GM21360 (cell line): ENCODE measurements around the gene BARHL1.

Experiments
- ATAC-seq: cut with Tn5 transposase; IDR thresholded peaks from one replicate; pipeline ENCODE4 v1.9.1; 2021; ENCODE audit warnings: mild to moderate bottlenecking, moderate library complexity; ENCODE audit not compliant: unreplicated experiment

The BARHL1 gene

DNA sequence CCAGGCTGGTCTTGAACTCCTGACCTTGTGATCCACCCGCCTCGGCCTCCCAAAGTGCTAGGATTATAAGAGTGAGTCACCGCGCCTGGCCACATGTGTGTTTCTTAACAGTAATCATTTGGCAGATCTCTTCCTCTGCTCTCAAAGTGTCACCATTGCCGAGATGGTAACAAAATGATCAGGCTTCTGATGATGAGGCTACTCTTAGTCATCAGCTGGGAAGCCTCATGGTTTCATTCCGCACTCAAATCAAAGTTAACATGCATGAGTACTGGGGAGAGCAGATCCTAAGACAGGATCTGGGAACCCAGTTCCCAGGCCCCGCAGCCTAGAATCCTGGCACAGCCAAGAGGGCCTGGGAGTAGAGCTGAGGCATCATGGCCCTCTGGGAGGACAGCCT, 27.4 kb downstream of the BARHL1 start:
- no peak for ATAC-seq

DNA sequence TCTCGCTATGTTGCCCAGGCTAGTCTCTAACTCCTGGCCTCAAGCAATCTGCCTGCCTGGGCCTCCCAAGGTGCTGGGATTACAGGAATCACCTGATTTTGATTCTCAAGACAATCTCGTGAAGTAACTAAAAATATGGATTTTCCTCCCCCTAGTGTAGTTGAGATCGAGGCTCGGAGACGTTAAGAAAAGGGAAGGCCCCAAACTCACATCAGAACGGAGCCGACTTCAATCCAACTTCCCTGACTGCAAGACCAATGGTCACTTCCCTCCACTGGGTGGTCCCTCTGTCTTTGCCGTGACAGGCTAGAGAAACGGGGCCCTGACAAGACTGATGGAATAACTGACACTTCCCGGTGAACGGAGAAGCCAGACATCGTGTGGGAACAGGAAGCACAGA, 28.3 kb downstream of the BARHL1 start:
- ATAC-seq, result no peak

DNA sequence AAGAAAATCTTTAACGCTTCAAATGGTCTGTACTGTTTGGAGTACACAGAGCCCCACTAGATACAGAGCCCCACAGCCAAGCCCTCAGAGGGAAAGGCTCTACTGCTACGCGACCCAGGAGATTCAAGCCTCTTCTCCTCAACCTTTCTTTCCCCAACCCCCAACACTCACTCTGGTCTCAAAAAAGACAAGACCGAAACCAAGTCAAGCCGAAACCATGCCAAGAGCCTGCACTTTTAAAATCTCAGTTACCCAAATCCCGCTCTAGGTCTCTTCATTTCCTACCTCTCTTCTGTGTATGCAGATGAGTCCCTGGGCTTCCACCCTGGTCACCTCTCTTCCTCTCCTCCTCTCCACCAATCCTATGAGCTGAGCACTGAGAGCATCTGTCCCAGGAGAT, 31.9 kb downstream of the BARHL1 start:
- ATAC-seq, result no peak

DNA sequence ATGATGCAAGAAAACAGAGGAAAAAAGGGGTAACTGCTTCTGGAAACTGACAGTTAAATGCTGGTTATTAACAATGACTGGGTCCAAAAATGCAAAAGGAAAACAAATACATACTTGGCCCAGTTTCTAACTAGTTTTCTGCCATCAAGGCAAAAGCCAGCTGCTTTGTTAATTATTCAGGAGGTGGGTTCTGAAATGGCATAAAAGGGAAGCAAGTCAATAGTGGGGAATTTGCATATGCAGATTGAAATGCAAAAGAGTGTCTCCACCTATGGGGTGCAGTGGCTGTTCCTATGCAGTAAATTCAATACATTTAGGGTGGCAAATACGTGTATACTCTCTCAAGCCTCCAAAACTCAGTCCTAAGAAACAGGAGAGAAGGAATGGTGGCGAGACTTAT, 33.4 kb downstream of the BARHL1 start:
- no peak for ATAC-seq

DNA sequence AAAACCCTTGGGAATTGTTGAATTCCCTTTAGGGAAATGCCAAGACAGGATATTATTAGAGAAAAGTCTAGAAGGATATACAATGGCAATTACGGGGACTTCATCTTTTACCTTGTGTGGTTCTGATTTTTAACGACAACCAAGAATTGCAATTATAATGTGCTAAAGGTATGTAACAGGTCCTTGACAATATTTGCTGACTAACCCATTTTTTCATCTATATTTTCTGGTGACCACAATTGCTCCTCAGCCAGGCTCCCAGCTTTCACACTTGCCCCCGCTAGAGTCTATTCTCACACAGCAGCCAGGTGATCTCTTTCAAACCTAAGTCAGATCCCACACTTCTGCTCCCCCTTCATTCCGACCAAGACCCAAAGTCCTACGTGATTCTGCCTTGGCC, 34.3 kb downstream of the BARHL1 start:
- no peak for ATAC-seq

DNA sequence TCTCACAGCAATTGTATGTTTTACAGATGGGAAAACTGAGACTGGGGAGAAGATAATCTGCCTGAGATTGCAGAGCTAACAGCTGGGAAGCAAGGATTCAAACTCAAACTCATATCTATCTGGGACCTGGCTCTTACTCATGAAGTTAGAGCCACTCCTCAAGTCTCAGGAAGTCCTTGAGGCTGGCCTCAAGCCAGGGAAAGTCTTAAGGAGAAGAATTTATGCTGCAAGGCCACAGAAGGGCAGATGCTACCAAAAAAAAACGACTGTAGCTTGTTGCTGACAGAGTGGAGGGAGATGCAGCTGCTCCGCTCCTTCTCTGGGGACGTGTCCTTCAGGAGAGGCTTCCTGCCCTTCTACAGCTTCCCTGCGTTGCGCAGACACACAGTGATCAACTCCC, 39.8 kb downstream of the BARHL1 start:
- ATAC-seq, result no peak

DNA sequence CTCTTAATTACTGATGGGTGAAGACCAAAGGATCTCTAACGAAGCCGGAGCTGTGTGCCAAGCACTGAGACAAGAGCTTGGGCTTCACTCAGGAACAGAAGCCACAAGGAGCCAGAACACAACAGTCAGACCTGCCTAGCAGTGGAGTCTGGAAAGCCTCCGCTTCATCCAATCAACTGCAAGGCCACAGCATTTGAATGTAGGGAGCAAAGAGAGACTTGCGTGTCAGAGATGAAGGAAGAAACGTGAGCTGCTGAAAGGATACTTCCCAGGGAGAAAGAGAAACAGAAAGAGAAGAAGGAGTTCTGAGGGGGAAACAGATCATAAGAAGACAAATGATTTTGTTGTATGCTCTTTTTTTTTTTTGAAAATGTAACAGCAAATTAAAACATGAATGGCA, 43.9 kb downstream of the BARHL1 start:
- no peak for ATAC-seq

DNA sequence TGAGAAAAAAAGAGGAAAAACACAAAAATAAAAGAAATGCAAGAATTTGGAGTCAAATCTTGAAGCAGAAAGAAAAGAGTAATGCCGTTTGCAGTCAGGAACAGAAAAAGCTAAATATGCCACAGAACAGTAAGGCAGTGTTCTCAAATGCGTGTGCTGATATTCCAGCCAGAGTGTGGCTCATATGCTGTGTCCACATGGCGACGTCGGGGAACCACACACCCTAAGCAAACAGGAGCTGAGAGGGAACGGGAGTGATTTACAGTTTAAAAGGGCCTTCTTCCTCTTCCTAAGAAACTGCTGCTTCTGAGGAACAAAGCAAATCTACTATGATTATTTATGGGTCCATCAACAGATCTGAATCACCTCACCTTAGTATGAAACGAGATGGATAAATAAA, 44.7 kb downstream of the BARHL1 start:
- no peak for ATAC-seq

DNA sequence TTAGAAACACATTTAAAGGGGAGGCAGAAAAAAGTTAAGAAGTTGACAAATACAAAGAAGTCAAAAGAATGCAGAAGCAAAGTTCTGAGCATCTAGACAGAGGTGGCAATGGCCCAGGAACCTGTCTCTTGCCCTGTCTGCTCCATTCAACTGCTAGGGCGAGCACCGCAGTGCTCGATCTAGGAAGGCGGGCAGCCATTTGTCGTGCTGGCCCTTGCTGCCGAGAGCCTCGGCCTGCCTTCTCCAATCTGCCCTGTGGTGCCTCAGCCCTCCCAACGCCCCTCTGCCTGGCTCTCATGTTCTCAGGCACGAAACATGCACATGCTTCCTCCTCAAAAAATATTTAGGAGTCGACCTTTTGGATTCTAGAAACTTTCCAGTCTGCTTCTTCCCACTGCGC, 45.2 kb downstream of the BARHL1 start:
- ATAC-seq, result no peak

DNA sequence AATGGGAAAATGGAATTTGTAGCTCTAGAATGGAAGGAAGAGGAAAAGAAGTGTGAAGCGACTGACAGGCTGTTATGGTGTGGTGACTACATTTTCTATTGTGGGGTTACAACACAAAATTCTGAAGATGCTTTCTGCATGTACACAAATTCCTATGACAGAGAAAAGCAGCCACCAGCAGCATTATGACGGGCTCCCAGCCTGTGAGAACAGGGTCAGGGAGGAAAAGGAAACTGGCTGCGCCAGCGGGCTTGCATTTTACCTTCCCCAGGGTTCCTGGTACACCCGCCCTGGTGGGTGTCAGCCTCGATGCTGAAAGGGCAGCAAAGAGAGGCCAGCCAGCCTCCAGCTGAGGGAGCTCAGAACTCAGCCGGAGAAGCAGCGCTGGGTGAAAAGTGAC, 46.3 kb downstream of the BARHL1 start:
- no peak for ATAC-seq

DNA sequence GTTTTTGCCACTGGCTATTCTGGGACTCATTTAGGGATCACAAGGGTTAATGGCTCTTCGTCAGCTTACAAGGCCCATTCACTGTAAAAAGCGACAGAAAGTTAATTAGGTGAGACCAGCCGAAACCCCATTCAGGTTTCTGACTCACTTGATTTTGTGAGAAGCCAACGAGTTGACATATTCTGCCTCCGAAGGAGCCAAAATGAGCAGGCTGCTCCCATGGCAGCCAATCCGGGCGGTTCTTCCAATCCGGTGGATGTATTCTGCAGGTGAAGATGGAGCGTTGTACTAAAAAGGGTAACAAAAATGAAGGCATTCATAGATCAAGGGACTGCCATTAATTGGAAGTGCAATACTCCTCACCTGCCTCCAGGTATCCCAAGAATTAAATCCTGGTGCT, 47.7 kb downstream of the BARHL1 start:
- ATAC-seq, result no peak

DNA sequence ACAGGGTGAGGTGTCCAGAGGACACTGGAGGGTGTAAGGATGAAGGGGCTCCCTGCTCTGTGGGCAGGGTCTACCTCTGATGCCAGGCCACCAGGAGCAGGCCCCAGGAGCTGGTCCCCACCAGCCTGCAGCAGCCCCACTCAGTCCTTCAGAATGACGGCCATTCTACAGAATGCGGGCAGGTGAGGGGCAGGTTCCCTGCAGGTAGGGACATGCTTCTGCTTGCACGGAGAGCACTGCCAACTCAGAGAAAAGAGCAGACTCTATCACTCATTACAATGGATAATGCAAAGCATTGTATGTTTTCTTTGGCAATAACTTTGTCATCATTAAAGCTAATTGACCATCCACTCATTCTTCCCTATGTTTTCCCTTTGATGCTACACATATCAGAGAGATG, 48.4 kb downstream of the BARHL1 start:
- ATAC-seq, result no peak

DNA sequence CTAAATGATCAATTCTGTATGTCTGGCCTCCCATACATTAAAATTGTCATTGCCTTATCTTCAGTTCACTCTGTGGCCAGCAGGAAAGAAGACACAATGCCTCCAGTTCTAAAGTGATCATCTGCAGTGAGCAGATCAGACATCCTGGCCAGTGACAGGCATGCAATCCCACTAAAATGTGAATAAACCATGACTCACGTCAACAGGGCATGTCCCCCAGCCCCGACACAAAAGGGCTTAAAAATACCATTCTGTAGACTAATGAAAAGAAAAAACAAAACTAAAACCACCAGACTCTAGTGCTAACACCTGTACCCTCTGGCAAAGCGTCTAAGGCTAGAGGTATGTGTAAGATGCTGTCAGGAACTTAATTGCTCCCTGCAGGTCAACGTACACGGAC, 48.9 kb downstream of the BARHL1 start:
- ATAC-seq, result no peak

DNA sequence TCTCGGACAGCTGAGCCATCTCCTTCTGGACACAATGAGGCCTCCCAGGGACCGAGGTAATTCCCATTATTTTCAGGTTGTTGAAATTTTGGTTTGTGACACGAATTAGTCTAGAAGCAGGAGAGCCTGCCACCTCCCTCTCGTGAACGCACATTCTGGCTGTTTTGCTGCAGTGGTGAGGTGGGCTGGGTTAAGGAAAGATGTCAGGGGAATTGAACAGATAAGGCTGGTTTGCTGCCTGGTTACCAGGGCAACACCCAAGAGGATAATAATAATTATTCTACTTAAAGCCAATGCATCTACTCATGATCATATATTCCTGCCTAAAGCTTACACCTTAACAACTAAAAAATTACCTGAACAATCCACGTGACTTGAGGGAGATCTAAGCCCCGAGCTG, 49.3 kb downstream of the BARHL1 start:
- no peak for ATAC-seq

DNA sequence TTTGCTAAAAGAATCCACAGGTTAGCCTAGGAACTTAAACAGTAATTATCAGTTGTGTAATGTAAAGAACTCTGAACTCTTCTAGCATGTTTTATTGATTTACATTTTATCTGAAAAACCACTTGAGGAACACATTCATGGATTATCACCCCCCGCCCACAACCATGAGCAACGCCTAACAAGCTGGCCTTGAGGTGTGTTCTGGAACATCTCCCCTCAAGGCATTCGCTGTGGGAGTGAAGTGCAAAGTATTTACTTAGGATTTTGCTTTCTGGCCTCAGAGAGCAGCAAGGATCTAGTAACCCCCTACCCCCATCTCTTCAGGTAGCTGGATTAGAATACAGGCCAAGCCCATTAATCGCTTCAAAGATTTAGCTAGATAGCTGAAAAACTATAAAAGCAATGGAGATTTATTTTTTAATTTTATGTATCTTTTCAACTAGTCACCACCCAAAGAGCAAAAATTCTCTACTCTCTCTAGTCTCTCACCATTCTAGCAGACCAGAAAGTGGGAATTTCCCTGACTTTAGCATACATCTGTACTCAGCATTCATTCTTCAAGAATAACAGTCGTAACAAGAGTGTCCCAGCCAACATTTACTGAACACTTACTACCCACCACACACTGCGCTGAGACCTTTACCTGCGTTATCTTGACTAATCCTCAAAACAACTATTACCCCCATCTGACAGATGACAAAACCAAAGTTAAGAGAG, 50.2 kb downstream of the BARHL1 start:
- no peak for ATAC-seq

DNA sequence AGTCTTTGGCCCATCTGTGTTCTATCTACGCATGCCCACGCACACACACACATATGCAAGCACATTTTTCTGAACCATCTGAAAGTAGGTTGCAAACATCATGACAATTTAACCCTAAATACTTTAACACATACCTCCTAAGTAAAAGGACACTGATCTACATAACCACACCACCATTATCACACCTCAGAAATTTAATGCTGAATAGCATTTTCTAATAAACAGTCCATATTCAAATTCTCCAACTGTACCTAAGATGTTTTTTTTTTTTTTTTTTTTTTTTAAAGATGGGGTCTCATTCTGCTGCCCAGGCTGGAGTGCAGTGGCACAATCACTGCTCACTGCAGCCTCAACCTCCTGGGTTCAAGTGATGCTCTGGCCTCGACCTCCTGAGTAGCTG, 51.9 kb downstream of the BARHL1 start:
- no peak for ATAC-seq

DNA sequence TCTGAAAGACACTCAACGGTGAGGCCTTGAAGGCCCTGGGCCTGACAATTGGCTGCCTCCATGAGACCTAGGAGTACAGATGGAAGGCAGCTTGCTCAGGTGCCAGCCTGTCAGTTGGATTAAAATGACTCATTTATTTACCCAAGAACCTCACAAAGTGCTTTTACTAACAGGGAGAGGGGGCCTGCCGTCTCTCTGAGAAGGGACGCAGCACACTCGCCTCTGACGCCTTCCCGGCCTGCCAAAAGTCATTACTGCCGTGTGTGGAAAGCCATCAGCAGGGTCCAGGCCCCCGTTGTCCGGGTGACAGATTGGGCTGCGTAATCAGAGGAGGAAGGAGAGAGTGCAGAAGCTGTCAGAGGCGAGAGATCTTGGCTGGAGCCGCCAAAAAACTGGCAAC, 54.9 kb downstream of the BARHL1 start:
- ATAC-seq, result no peak

DNA sequence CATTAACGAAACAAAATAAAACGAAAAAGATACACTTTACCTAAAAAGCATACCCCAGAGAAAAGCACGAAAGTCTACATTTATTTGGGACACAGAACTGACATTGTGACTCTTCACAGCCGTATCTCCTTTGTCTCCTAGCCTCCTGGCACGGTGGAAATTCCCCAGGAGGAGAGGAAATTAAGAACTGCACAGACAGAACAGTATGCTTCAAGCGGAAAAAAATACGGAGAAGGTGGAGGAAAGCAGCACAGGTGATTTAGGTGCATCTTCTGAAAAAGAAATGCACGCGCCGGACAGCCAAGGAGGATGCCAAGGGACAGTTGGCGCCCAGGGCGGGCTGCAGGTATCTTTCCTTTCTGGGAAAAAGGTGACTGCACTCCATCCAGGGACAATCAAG, 55.4 kb downstream of the BARHL1 start:
- ATAC-seq, result no peak

DNA sequence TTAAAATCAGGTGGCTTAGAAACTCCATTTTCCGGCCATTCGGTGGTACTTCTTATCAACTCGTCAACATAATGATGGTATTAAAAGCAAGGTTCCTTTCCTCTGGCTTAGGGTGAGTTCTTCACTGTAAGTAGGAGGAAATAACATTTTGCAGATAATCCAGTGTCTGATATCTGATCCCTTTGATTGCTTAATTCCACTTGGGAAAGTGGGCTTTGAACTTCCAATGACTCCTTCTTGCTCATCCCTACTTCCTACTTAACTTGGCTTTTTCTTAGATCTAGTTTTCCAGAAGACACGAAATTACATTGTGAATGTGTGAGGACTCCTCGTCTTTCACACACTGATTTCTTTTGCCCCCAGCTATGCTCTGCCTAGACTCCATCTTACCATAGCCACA, 55.8 kb downstream of the BARHL1 start:
- no peak for ATAC-seq

DNA sequence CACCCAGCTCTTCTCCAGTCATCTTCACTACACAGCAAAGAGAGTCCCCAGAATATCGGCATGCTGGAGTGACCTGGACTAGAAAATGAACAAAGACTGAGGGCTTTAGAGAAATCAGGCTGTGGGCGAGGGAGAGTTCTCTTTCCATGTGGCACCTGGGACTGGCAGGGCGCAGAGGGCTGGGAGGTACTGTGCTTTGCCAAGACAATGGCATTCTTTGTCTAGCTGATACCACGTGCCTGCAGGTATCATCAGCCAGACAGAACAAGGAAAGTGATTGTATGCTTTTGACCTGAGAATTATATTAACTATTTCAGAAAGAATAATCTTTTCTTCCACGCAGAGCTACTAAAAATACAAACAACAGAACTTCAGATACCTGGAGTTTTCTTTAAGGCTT, 56.9 kb downstream of the BARHL1 start:
- ATAC-seq, result no peak
